Nephron (organoid): ENCODE measurements around the gene SNAPIN.

Source experiments
- H3K27ac Mint-ChIP-seq, 3 experiments: 2 replicates each; pipeline ENCODE4 v1.8.0; 2020; ENCODE audit warnings: mixed read lengths in 3 of 3, mild to moderate bottlenecking in 2 of 3, moderate library complexity in 1 of 3
- H3K27me3 Mint-ChIP-seq: 2 replicates; pipeline ENCODE4 v1.8.0; 2021; ENCODE audit warnings: low read depth, mild to moderate bottlenecking, moderate library complexity, mixed read lengths
- H3K36me3 Mint-ChIP-seq: 2 replicates; pipeline ENCODE4 v1.8.0; 2020; ENCODE audit warnings: low read depth, mixed read lengths
- H3K4me1 Mint-ChIP-seq: 2 replicates; pipeline ENCODE4 v1.8.0; 2020; ENCODE audit warnings: mixed read lengths
- H3K4me3 Mint-ChIP-seq, 3 experiments: 2 replicates each; pipeline ENCODE4 v1.8.0; 2020; ENCODE audit warnings: mild to moderate bottlenecking in 3 of 3, mixed read lengths in 3 of 3, moderate library complexity in 2 of 3
- H3K9me3 Mint-ChIP-seq: 2 replicates; pipeline ENCODE4 v1.8.0; 2020; ENCODE audit warnings: mixed read lengths
- TF ChIP-seq, protein P1 (sequence below), 3 experiments: fragments of 200-600 bp; sonication (generic); IDR thresholded peaks; one replicate each; pipeline ENCODE4 v1.5.0; 2021; ENCODE audit warnings: antibody characterized with exemption in 3 of 3; ENCODE audit not compliant: unreplicated experiment in 3 of 3

Gene SNAPIN

DNA sequence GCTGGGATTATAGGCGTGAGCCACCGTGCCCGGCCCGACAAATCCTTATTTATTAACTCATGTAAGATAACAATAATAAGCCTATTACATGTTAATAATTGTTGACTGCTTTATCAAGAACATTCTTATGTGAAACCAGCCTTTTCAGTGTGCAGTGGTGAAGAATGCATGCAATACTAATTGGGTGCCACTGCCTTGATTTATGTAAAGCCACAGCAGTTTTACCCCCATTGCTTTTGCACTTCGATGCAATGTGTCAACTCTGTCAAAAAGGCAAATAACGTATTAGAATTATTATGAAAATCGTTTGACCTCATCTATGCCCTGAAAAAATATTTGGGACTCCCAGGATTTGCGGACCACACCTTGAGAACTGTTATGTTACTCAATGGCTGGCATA lies 38.2 kb downstream of the SNAPIN start:
- TF ChIP-seq, protein P1, sequence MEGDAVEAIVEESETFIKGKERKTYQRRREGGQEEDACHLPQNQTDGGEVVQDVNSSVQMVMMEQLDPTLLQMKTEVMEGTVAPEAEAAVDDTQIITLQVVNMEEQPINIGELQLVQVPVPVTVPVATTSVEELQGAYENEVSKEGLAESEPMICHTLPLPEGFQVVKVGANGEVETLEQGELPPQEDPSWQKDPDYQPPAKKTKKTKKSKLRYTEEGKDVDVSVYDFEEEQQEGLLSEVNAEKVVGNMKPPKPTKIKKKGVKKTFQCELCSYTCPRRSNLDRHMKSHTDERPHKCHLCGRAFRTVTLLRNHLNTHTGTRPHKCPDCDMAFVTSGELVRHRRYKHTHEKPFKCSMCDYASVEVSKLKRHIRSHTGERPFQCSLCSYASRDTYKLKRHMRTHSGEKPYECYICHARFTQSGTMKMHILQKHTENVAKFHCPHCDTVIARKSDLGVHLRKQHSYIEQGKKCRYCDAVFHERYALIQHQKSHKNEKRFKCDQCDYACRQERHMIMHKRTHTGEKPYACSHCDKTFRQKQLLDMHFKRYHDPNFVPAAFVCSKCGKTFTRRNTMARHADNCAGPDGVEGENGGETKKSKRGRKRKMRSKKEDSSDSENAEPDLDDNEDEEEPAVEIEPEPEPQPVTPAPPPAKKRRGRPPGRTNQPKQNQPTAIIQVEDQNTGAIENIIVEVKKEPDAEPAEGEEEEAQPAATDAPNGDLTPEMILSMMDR (IDR thresholded peaks at IDR 0.05; ENCODE audit: unreplicated experiment in 3 of 3), result no peak
- no peaks in the 10 kb centered on the region for H3K9me3 Mint-ChIP-seq
- no peaks in the 10 kb centered on the region for H3K36me3 Mint-ChIP-seq
- peak overlapping the region; percentile 99 to 100 (median 100) for H3K27ac Mint-ChIP-seq
- peak overlapping the region in 2 of 3 experiments; percentile 3 to 40 for H3K4me3 Mint-ChIP-seq
- H3K27me3 Mint-ChIP-seq, result no peaks in the 10 kb centered on the region
- peaks cover 24% of the 10 kb centered on the region for H3K4me1 Mint-ChIP-seq

DNA sequence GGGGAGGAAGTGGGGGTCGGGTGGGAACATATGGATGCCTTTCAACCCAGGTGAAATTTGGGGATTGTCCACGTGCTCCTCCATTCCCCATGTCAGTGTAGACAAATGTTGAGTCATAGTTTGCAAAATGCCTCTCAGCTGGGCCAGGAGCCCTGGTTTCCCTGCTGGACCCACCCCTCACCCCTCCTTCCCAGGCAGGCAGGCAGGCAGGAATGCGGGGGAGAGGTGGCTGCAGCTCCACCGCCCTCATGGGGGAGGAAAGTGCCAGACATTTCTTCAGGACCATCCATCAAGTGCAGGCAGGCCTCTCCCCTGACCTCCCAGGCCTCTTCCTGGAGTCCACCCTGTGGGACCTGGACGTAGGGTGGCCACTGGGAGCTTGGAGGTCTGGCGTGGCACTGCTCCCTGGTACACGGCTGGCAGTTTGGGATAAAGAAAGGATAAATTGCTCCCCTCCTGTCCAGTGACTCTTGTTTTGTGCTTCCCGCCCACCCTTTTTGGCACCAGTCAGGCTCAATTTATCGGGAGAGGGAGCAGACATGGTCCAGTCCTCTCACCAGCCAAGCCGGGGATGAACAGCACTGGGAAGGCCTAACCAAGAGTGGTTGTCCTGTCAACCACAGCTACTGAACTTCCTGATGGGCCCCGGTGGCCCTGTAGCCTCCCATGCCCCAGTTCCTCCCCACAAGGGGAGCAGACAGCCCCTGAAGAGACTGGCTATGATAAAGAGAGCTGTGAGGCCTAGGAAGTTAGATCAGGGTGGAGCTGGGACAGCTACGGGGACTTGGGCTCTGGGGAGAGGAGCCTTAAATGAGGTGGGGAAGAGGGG lies 38.9 kb downstream of the SNAPIN start:
- TF ChIP-seq, protein P1 (IDR thresholded peaks at IDR 0.05; ENCODE audit: unreplicated experiment in 3 of 3), result no peak
- peak overlapping the region in 2 of 3 experiments; percentile 44 to 50 for H3K4me3 Mint-ChIP-seq
- no peaks in the 10 kb centered on the region for H3K9me3 Mint-ChIP-seq
- no peaks in the 10 kb centered on the region for H3K36me3 Mint-ChIP-seq
- no peaks in the 10 kb centered on the region for H3K27me3 Mint-ChIP-seq
- peak overlapping the region; percentile 99 to 100 (median 100) for H3K27ac Mint-ChIP-seq
- peaks cover 24% of the 10 kb centered on the region for H3K4me1 Mint-ChIP-seq

DNA sequence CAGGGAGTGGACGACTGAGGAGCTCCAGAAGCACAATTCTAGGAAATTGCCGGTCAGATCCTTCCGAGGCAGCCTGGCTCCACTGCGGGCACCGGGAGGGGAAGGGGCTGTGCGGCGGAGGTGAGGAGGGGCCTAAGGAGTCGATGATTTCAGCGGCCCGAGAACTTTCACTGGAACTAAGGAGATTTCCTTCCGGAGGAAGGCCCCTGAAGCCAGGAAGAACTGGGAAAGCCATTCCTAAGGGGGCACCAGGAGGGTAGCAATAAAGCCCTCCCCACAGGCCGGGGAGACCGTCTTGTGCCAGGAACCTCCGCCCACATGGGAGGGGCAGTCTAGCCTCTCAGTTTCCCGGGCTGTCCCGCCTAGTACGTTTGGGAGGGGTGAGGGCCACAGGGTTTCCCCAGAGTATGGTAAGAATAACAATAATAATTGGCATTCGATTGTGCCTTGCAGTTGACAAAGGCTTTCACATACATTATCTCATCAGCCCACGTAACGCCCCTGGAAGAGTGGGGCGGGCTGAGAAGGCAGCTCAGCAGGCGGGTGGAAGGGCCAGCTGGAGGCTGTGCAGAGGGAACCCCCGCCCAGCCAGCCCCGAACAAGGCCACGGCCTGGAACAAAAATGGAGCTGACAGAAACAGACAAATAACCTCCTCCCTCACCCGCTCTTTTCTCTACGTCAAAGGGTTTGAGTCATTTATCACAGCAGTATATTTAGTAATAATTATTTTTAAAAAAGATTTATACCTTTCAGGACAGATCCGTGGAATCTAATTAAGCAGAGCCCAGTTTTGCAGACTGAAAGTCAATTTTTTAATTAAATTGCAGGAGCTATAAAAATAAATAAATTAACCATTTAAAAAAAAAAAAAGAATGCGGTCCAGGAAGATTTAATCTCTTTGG lies 39.8 kb downstream of the SNAPIN start:
- peaks cover 24% of the 10 kb centered on the region for H3K4me1 Mint-ChIP-seq
- H3K9me3 Mint-ChIP-seq, result no peaks in the 10 kb centered on the region
- no peaks in the 10 kb centered on the region for H3K36me3 Mint-ChIP-seq
- peak overlapping the region in 2 of 3 experiments; percentile 44 to 50 for H3K4me3 Mint-ChIP-seq
- H3K27ac Mint-ChIP-seq, result peak overlapping the region; percentile 99 to 100 (median 100)
- no peaks in the 10 kb centered on the region for H3K27me3 Mint-ChIP-seq
- TF ChIP-seq, protein P1 (IDR thresholded peaks at IDR 0.05; ENCODE audit: unreplicated experiment in 3 of 3), result no peak

DNA sequence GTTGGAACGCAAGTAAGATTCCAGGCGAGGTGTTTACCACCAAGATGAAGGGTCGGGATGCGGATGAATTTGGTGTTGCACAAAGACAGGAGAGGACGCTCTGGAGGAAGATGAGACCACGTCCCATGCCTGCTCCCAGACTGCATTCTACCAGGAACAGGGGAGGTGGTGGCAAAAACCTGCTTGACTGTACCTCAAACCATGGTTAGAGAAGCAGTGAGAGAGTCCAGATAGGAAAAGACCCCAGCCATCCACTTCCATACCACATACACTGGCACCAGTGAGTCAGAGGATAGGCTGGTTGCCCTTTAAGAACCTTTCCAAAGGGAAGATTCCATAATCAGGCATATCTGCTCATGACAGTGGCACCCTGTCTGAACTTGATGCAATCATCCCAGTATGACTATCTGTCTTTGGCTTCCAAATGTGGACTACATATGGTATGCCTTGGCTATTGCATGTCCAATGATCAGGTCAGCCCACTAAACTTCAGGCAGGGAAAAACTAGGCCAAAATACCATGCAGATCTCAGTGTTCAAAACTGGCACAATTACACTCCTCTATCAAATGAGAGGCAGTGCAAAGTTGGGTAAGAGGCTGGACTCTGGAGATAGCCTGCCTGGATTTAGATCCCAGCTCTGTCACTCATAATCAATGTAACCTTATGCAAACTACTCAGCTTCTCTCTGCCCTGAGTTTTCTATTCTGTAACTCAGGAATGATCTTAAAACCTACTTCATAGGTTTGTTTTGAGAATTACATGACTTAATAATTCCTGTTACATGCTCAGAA lies 40.6 kb downstream of the SNAPIN start:
- Mint-ChIP-seq H3K27ac (peak overlapping the region; percentile 99 to 100 (median 100)), H3K36me3 (no peaks in the 10 kb centered on the region), H3K9me3 (no peaks in the 10 kb centered on the region), H3K4me3 (no peak overlapping the region), H3K27me3 (no peaks in the 10 kb centered on the region), H3K4me1 (peaks cover 24% of the 10 kb centered on the region)
- TF ChIP-seq, protein P1 (IDR thresholded peaks at IDR 0.05; ENCODE audit: unreplicated experiment in 3 of 3), result no peak

DNA sequence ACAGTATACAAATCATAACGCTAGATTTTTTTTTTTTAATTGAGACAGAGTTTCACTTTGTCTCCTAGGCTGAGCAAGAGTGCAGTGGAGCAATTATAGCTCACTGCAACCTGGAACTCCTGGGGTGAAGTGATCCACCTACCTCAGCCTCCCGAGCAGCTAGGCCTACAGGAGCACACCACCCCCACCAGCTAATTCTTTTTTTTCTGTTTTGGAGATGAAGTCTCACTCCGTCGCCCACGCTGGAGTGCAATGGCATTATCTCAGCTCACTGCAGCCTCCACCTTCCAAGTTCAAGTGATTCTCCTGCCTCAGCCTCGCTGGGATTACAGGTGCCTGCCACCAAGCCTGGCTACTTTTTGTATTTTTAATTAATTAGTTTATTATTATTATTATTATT lies 41.3 kb downstream of the SNAPIN start:
- no peak overlapping the region for H3K4me3 Mint-ChIP-seq
- peak overlapping the region in 2 of 3 experiments; percentile 99 to 100 for H3K27ac Mint-ChIP-seq
- H3K36me3 Mint-ChIP-seq, result no peaks in the 10 kb centered on the region
- no peaks in the 10 kb centered on the region for H3K27me3 Mint-ChIP-seq
- TF ChIP-seq, protein P1 (IDR thresholded peaks at IDR 0.05; ENCODE audit: unreplicated experiment in 3 of 3), result no peak
- peaks cover 24% of the 10 kb centered on the region for H3K4me1 Mint-ChIP-seq
- no peaks in the 10 kb centered on the region for H3K9me3 Mint-ChIP-seq
